ENCODE data around the gene BMERB1.
"Not testable (repeated sequence)": the region's sequence is repeated elsewhere in the genome, so short reads cannot be mapped to it uniquely, and the experiment has no call there.

Gene BMERB1

GRCh38 chr16:15599303-15600070 is 165.1 kb downstream of the BMERB1 start:
- DNase-seq = no peak

- no peak for DNase-seq
Measured at GRCh38 chr16:15601212-15601879, 167.0 kb downstream of the BMERB1 start.

- no peak for DNase-seq
Measured at GRCh38 chr16:15602285-15603044, 168.1 kb downstream of the BMERB1 start.

- no peak for DNase-seq
Measured at GRCh38 chr16:15604460-15605440, 170.4 kb downstream of the BMERB1 start.

GRCh38 chr16:15605839-15606517 is 171.6 kb downstream of the BMERB1 start:
- DNase-seq = no peak

- no peak for DNase-seq
Measured at GRCh38 chr16:15606518-15607220, 172.3 kb downstream of the BMERB1 start.

- not testable (repeated sequence) for DNase-seq
Measured at GRCh38 chr16:15607221-15607699, 172.9 kb downstream of the BMERB1 start.

- DNase-seq = no peak
Measured at GRCh38 chr16:15607700-15608396, 173.5 kb downstream of the BMERB1 start.

- no peak for DNase-seq
Measured at GRCh38 chr16:15608398-15609285, 174.3 kb downstream of the BMERB1 start.

- no peak for DNase-seq
Measured at GRCh38 chr16:15609286-15609649, 174.9 kb downstream of the BMERB1 start.

- DNase-seq = no peak
Measured at GRCh38 chr16:15610369-15610871, 176.0 kb downstream of the BMERB1 start.

GRCh38 chr16:15611610-15612009 is 177.2 kb downstream of the BMERB1 start:
- DNase-seq = no peak

- no peak for DNase-seq
Measured at GRCh38 chr16:15613676-15614075, 179.3 kb downstream of the BMERB1 start.

- DNase-seq = no peak
Measured at GRCh38 chr16:15616012-15616411, 181.6 kb downstream of the BMERB1 start.

- no peak for DNase-seq
Measured at GRCh38 chr16:15616475-15617165, 182.2 kb downstream of the BMERB1 start.

- no peak for DNase-seq
Measured at GRCh38 chr16:15617901-15618300, 183.5 kb downstream of the BMERB1 start.

- DNase-seq = no peak
Measured at GRCh38 chr16:15618392-15618791, 184.0 kb downstream of the BMERB1 start.

GRCh38 chr16:15620611-15621195 is 186.3 kb downstream of the BMERB1 start:
- DNase-seq = no peak
